HepG2 (cell line): ENCODE measurements around the gene SUSD3. TPM values are rescaled to one million over a fixed set of nuclear protein-coding genes. Genes with fewer than 3 reads are reported as not detected.

Source experiments
- BRD4 ChIP-seq: sonication (generic); formaldehyde crosslinking; IDR thresholded peaks from 2 replicates; pipeline ENCODE4 v1.4.0; 2020; ENCODE audit warnings: missing genetic modification reagents
- CHCHD3 ChIP-seq: sonication (generic); formaldehyde crosslinking; IDR thresholded peaks from 2 replicates; pipeline ENCODE4 v1.8.0; 2022; ENCODE audit warnings: mild to moderate bottlenecking, missing genetic modification reagents, moderate library complexity
- HNRNPL ChIP-seq: fragments of 200-400 bp; formaldehyde crosslinking; IDR thresholded peaks from 2 replicates; pipeline ENCODE4 v1.6.1; 2017; ENCODE audit warnings: mild to moderate bottlenecking, low read depth, low read length
- MED13 ChIP-seq: sonication (generic); formaldehyde crosslinking; IDR thresholded peaks from 2 replicates; pipeline ENCODE4 v1.5.0; 2020; ENCODE audit warnings: missing genetic modification reagents
- PRMT3 ChIP-seq: sonication (generic); formaldehyde crosslinking; IDR thresholded peaks from 2 replicates; pipeline ENCODE4 v1.8.1; 2022; ENCODE audit warnings: low read depth, mild to moderate bottlenecking, moderate library complexity, missing genetic modification reagents, borderline replicate concordance
- RARA ChIP-seq: IDR thresholded peaks from 2 replicates; pipeline ENCODE4 v1.6.1; 2016; ENCODE audit warnings: missing genetic modification reagents, missing compliant biosample characterization
- TCF12 ChIP-seq, 2 experiments: fragments of 450-650 bp in 1 of 2; sonication (generic) in 1 of 2; formaldehyde crosslinking in 1 of 2; IDR thresholded peaks; 2 replicates each; pipeline versions ENCODE4 v1.6.1 to v1.8.0; 2017 to 2022; ENCODE audit warnings: antibody characterized with exemption in 1 of 2, mild to moderate bottlenecking in 1 of 2, missing genetic modification reagents in 1 of 2, moderate library complexity in 1 of 2
- TRIM24 ChIP-seq: sonication (generic); formaldehyde crosslinking; IDR thresholded peaks from 2 replicates; pipeline ENCODE4 v1.8.0; 2022; ENCODE audit warnings: mild to moderate bottlenecking, missing genetic modification reagents
- ZBTB7A ChIP-seq: sonication (generic); formaldehyde crosslinking; IDR thresholded peaks from 2 replicates; pipeline ENCODE4 v1.8.0; 2022; ENCODE audit warnings: mild to moderate bottlenecking, missing genetic modification reagents
- ZFAT ChIP-seq: sonication (generic); formaldehyde crosslinking; conservative IDR thresholded peaks from 2 replicates; pipeline ENCODE4 v1.8.1; 2023; ENCODE audit warnings: missing genetic modification reagents, inconsistent platforms
- ZIK1 ChIP-seq: sonication (generic); formaldehyde crosslinking; IDR thresholded peaks from 2 replicates; pipeline ENCODE4 v1.5.0; 2020; ENCODE audit warnings: mild to moderate bottlenecking, low read depth, missing genetic modification reagents, borderline replicate concordance
- ZMYM3 ChIP-seq: sonication (generic); formaldehyde crosslinking; IDR thresholded peaks from 2 replicates; pipeline ENCODE4 v1.5.1; 2020; ENCODE audit warnings: mild to moderate bottlenecking, missing genetic modification reagents
- ZNF547 ChIP-seq: sonication (generic); formaldehyde crosslinking; IDR thresholded peaks from 2 replicates; pipeline ENCODE4 v1.5.1; 2020; ENCODE audit warnings: mild to moderate bottlenecking, missing genetic modification reagents
- ZNF558 ChIP-seq: sonication (generic); formaldehyde crosslinking; IDR thresholded peaks from 2 replicates; pipeline ENCODE4 v1.9.0; 2022; ENCODE audit warnings: mild to moderate bottlenecking, missing genetic modification reagents, borderline replicate concordance
- ZNF841 ChIP-seq: sonication (generic); formaldehyde crosslinking; IDR thresholded peaks from 2 replicates; pipeline ENCODE4 v1.8.1; 2023; ENCODE audit warnings: missing genetic modification reagents, borderline replicate concordance
- polyA plus RNA-seq, 8 experiments: library from polyadenylated mRNA; depleted of rRNA in 3 of 8; stranded (reverse) in 7 of 8; unstranded in 1 of 8; fragments of >200 nt; fragmentation: Illumina TruSeq in 4 of 8; extraction: Trizol in 4 of 8; gene quantifications; 2 replicates each; pipeline versions ENCODE4 v1.2.1 to v1.2.3, GENCODE V29; 2011 to 2016; ENCODE audit warnings: low read depth in 4 of 8, missing spikeins in 1 of 8, mixed read lengths in 1 of 8; ENCODE audit not compliant: insufficient read depth in 1 of 8
- total RNA-seq, 5 experiments: library from RNA; depleted of rRNA; stranded (reverse); fragments of >200 nt; fragmentation: Illumina TruSeq; extraction: Trizol; gene quantifications; 2 replicates each; pipeline ENCODE4 v1.2.3, GENCODE V29; 2016; ENCODE audit warnings: low read depth in 1 of 5
- TF ChIP-seq, protein P1 (sequence below): sonication (generic); formaldehyde crosslinking; IDR thresholded peaks from 2 replicates; pipeline ENCODE4 v1.4.0; 2020; ENCODE audit warnings: missing genetic modification reagents
- TF ChIP-seq, protein P2 (sequence below): sonication (generic); formaldehyde crosslinking; IDR thresholded peaks from 2 replicates; pipeline ENCODE4 v1.4.0; 2020; ENCODE audit warnings: missing genetic modification reagents, low read depth, mild to moderate bottlenecking, borderline replicate concordance
- TF ChIP-seq, protein P3 (sequence below): sonication (generic); formaldehyde crosslinking; IDR thresholded peaks from 2 replicates; pipeline ENCODE4 v1.4.0; 2020; ENCODE audit warnings: missing genetic modification reagents
- TF ChIP-seq, protein P4 (sequence below): sonication (generic); formaldehyde crosslinking; IDR thresholded peaks from 2 replicates; pipeline ENCODE4 v1.4.0; 2020; ENCODE audit warnings: mild to moderate bottlenecking, missing genetic modification reagents

The SUSD3 gene
- total and polyA plus RNA-seq, 2 of the 13 experiments (the other 11 are each of a cell fraction or from before 2014, with no cell fraction given) = 7.0 to 9.1 TPM

DNA sequence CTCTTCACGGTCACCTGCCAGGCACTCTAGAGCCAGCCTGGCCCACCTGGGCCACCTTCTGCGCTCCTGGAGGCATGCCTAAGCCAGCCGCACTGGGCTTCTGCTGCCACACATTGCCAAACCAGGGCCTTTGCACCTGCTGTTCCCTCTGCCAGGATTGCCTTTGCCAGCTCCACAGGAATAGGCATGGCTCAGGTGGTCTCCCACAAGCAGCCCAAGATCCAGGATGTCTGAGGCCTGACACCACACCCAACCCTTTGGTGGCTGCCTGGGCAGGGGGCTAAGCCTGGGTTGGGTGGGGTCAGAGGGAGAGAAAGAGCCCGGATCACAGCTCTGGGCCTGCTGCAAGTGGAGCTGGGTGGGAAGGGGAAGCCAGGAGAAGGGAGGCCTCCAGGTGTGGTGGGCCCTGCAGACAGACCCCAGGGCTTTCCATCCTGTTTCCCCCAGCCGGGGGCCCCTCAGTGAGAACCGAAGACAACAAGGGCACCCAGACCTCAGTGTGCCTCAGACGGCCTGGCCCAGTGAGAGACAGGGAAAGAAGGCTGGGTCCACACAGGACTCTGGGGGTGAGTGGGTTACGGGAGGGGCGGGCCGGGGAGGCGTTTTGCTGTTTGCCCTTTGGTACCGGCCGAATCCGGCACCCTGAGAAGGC lies 672 bp upstream of the SUSD3 start (continued):
- TF ChIP-seq, protein P1, sequence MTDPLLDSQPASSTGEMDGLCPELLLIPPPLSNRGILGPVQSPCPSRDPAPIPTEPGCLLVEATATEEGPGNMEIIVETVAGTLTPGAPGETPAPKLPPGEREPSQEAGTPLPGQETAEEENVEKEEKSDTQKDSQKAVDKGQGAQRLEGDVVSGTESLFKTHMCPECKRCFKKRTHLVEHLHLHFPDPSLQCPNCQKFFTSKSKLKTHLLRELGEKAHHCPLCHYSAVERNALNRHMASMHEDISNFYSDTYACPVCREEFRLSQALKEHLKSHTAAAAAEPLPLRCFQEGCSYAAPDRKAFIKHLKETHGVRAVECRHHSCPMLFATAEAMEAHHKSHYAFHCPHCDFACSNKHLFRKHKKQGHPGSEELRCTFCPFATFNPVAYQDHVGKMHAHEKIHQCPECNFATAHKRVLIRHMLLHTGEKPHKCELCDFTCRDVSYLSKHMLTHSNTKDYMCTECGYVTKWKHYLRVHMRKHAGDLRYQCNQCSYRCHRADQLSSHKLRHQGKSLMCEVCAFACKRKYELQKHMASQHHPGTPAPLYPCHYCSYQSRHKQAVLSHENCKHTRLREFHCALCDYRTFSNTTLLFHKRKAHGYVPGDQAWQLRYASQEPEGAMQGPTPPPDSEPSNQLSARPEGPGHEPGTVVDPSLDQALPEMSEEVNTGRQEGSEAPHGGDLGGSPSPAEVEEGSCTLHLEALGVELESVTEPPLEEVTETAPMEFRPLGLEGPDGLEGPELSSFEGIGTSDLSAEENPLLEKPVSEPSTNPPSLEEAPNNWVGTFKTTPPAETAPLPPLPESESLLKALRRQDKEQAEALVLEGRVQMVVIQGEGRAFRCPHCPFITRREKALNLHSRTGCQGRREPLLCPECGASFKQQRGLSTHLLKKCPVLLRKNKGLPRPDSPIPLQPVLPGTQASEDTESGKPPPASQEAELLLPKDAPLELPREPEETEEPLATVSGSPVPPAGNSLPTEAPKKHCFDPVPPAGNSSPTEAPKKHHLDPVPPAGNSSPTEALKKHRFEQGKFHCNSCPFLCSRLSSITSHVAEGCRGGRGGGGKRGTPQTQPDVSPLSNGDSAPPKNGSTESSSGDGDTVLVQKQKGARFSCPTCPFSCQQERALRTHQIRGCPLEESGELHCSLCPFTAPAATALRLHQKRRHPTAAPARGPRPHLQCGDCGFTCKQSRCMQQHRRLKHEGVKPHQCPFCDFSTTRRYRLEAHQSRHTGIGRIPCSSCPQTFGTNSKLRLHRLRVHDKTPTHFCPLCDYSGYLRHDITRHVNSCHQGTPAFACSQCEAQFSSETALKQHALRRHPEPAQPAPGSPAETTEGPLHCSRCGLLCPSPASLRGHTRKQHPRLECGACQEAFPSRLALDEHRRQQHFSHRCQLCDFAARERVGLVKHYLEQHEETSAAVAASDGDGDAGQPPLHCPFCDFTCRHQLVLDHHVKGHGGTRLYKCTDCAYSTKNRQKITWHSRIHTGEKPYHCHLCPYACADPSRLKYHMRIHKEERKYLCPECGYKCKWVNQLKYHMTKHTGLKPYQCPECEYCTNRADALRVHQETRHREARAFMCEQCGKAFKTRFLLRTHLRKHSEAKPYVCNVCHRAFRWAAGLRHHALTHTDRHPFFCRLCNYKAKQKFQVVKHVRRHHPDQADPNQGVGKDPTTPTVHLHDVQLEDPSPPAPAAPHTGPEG = no peak
- TF ChIP-seq MED13 (CRISPR knock-in tag) (no peak), ZNF841 (CRISPR knock-in tag) (no peak), TRIM24 (CRISPR knock-in tag) (no peak), ZNF558 (no peak), ZNF547 (CRISPR knock-in tag) (no peak), HNRNPL (peak; percentile 86), BRD4 (CRISPR knock-in tag) (no peak), TCF12 (IDR thresholded peaks at IDR 0.05) (no peak), TCF12 (CRISPR knock-in tag; IDR thresholded peaks at IDR 0.05) (no peak), RARA (CRISPR knock-in tag) (no peak), ZIK1 (CRISPR knock-in tag) (no peak), CHCHD3 (no peak), ZBTB7A (CRISPR knock-in tag) (0 out of 2 replicates have a peak, but pooled peaks have one; percentile 28), ZFAT (CRISPR knock-in tag) (no peak), PRMT3 (no peak), ZMYM3 (peak; percentile 36; the same call in 1 of the 2 replicates)
- TF ChIP-seq, protein P2, sequence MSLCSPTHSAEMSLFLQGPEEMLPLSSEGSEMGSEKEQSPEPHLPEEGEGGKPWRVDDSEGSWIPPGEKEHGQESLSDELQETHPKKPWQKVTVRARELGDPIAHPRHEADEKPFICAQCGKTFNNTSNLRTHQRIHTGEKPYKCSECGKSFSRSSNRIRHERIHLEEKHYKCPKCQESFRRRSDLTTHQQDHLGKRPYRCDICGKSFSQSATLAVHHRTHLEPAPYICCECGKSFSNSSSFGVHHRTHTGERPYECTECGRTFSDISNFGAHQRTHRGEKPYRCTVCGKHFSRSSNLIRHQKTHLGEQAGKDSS = no peak
- TF ChIP-seq, protein P3, sequence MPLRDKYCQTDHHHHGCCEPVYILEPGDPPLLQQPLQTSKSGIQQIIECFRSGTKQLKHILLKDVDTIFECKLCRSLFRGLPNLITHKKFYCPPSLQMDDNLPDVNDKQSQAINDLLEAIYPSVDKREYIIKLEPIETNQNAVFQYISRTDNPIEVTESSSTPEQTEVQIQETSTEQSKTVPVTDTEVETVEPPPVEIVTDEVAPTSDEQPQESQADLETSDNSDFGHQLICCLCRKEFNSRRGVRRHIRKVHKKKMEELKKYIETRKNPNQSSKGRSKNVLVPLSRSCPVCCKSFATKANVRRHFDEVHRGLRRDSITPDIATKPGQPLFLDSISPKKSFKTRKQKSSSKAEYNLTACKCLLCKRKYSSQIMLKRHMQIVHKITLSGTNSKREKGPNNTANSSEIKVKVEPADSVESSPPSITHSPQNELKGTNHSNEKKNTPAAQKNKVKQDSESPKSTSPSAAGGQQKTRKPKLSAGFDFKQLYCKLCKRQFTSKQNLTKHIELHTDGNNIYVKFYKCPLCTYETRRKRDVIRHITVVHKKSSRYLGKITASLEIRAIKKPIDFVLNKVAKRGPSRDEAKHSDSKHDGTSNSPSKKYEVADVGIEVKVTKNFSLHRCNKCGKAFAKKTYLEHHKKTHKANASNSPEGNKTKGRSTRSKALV (CRISPR knock-in tag) = no peak
- TF ChIP-seq, protein P4, sequence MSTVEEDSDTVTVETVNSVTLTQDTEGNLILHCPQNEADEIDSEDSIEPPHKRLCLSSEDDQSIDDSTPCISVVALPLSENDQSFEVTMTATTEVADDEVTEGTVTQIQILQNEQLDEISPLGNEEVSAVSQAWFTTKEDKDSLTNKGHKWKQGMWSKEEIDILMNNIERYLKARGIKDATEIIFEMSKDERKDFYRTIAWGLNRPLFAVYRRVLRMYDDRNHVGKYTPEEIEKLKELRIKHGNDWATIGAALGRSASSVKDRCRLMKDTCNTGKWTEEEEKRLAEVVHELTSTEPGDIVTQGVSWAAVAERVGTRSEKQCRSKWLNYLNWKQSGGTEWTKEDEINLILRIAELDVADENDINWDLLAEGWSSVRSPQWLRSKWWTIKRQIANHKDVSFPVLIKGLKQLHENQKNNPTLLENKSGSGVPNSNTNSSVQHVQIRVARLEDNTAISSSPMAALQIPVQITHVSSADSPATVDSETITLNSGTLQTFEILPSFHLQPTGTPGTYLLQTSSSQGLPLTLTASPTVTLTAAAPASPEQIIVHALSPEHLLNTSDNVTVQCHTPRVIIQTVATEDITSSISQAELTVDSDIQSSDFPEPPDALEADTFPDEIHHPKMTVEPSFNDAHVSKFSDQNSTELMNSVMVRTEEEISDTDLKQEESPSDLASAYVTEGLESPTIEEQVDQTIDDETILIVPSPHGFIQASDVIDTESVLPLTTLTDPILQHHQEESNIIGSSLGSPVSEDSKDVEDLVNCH (CRISPR knock-in tag) = no peak
